GM12801 (cell line): ENCODE data around the gene VMP1.

ENCODE experiments used
- CTCF ChIP-seq: IDR thresholded peaks from one replicate; pipeline ENCODE4 v1.5.1; 2011; ENCODE audit warnings: control low read depth; ENCODE audit not compliant: insufficient read length; ENCODE audit errors: extremely low read depth

The VMP1 gene

DNA sequence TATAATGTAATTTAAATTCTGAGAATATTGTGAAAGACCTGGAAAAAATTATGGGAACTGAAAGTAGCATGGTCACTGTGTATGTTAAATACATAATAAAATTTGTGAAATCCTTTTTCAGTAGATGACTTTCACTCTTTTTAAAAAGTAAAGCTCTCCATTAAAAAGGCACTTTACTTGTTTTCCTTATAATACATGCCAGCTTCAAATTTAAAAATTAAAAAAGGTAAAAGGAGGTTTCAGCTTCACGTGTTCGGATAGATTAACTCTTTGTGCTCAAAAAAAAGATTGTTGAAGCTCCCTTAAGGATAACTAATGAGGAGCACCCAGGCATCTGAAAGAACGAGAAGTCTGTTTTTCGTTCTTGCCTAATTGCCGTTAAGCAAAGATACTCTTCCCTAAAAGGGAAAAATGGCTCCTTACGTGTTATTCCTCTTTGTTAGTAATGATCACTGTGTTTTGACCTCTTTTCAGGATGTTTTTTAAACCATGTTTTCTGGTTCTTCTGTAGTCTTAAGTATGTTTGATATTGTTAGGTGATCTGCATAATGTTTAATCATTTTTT is 97.5 kb downstream of the VMP1 start:
- TF ChIP-seq CTCF = no peak

GRCh38 chr17:59807892-59808509 is 100.5 kb downstream of the VMP1 start:
- no peak for TF ChIP-seq CTCF

GRCh38 chr17:59810894-59811153 is 103.4 kb downstream of the VMP1 start:
- TF ChIP-seq CTCF = no peak

GRCh38 chr17:59811209-59811608 is 103.8 kb downstream of the VMP1 start:
- TF ChIP-seq CTCF = no peak

DNA sequence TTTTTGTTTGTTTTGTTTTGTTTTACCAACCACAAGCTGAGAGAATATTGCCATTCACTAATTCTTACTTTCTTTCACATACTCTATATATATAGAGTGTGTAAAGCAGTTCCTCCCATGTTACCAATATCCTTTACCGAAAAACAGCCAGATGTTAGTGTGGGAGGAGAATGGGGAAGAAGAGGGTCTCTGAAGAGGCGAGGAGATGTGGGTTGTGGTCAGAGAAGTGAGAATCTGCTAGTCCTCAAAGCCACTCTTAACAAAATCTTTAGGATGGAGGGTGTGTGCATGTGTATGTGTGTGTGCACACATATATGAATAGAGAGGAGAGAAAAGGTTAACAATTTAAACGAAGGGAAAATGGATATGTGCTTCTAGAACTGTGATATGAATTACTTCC is 104.7 kb downstream of the VMP1 start:
- TF ChIP-seq CTCF = no peak

- no peak for TF ChIP-seq CTCF
Measured at GRCh38 chr17:59814276-59814675, 106.8 kb downstream of the VMP1 start.

DNA sequence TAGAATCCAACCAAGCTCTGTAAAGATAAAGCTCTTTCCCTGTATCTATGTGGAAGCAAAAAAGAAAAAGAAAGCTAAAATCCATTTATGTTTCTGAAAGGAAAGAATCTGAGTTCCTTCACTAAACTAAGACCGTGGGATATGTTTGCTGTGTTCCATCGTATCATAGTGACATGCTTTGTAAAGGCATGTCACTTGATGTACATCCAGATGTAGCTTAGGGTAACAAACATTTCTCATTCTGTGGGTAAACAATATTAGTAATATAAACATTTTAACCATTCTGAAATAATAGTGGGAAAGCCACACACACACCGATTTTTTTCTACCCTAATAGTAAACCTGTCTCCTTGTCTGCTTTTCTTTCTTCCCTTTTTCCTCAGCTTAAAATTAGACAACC is 107.2 kb downstream of the VMP1 start:
- TF ChIP-seq CTCF = no peak
